T-helper 1 cell treated with Interleukin-12 subunit alpha and Interleukin-12 subunit beta and Interleukin-4 antibody, amounts not matched to agents 30 μg/mL and 1 μg/mL, for 36 hours (primary cell): ENCODE measurements around the gene S100A11.

Experiments used
- H3K27ac Mint-ChIP-seq: one replicate; pipeline ENCODE4 v1.8.0; 2021; ENCODE audit warnings: mild to moderate bottlenecking, mixed read lengths
- H3K27me3 Mint-ChIP-seq: one replicate; pipeline ENCODE4 v1.8.0; 2021; ENCODE audit warnings: low read depth, mixed read lengths
- H3K36me3 Mint-ChIP-seq: one replicate; pipeline ENCODE4 v1.8.0; 2021; ENCODE audit warnings: low read depth, mixed read lengths
- H3K4me1 Mint-ChIP-seq: one replicate; pipeline ENCODE4 v1.8.0; 2021; ENCODE audit warnings: low read depth, mixed read lengths
- H3K4me3 Mint-ChIP-seq: one replicate; pipeline ENCODE4 v1.8.0; 2021; ENCODE audit warnings: mild to moderate bottlenecking, moderate library complexity, mixed read lengths
- H3K9me3 Mint-ChIP-seq: one replicate; pipeline ENCODE4 v1.8.0; 2021; ENCODE audit warnings: mixed read lengths

Gene S100A11

GRCh38 chr1:152048416-152049009 lies 11.7 kb upstream of the S100A11 start:
- Mint-ChIP-seq H3K27me3 (peaks cover 6% of the 10 kb centered on the region), H3K27ac (peak overlapping the region; percentile 97), H3K36me3 (no peaks in the 10 kb centered on the region), H3K4me1 (peaks cover 50% of the 10 kb centered on the region), H3K9me3 (no peaks in the 10 kb centered on the region), H3K4me3 (peak overlapping the region; percentile 80)

- no peaks in the 10 kb centered on the region for H3K36me3 Mint-ChIP-seq
- no peaks in the 10 kb centered on the region for H3K9me3 Mint-ChIP-seq
- H3K4me1 Mint-ChIP-seq = peaks cover 50% of the 10 kb centered on the region
- H3K27ac Mint-ChIP-seq = peak overlapping the region; percentile 97
- H3K27me3 Mint-ChIP-seq = peaks cover 4% of the 10 kb centered on the region
- H3K4me3 Mint-ChIP-seq = peak overlapping the region; percentile 80
These were observed 11.1 kb upstream of the S100A11 start for GRCh38 chr1:152047730-152048415.

DNA sequence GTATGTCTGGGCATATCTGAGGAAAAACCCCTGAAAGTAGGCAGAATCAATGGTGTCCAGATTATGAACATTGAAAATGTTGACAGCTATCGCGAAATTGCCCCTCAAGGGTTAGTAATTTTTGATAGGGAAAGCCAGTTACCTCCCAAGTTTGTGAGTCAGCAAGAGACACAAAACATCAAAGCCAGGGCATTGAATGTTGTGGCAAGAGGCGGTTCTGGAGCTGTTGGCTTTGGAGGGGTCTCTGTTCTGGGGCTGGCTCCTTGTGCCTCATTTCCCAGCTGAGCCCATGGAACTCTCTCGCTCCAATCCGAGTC lies 10.6 kb upstream of the S100A11 start:
- peaks cover 47% of the 10 kb centered on the region for H3K4me1 Mint-ChIP-seq

GRCh38 chr1:152044386-152044785 lies 7.6 kb upstream of the S100A11 start:
- Mint-ChIP-seq H3K27ac (no peak overlapping the region), H3K4me1 (peaks cover 28% of the 10 kb centered on the region), H3K9me3 (no peaks in the 10 kb centered on the region), H3K27me3 (no peaks in the 10 kb centered on the region), H3K4me3 (no peak overlapping the region), H3K36me3 (no peaks in the 10 kb centered on the region)

More for the DNA sequence above, 10.6 kb upstream of the S100A11 start:
- Mint-ChIP-seq H3K4me3 (peak overlapping the region; percentile 80), H3K9me3 (no peaks in the 10 kb centered on the region), H3K27ac (peak overlapping the region; percentile 97), H3K27me3 (no peaks in the 10 kb centered on the region), H3K36me3 (no peaks in the 10 kb centered on the region)

DNA sequence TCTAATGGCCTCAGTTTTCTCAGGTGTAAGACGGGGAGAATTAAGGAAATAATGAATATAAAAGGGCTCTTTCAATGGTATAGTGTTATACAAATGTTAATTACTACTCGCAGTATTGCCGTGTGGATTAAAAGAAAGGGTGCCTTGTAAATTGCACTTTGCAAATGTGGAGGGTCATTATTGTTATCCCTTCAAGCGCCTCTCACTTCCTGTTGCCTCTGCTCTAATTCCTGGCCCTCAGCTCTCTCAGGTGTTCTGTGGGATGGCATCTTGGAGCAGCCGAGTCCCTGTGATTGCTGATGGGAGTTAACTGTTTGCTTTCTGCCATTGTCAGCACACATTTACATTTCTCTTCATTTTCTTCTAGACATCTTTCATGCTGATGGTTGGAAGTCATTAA lies 7.1 kb upstream of the S100A11 start:
- Mint-ChIP-seq H3K36me3 (no peaks in the 10 kb centered on the region), H3K27ac (no peak overlapping the region), H3K27me3 (no peaks in the 10 kb centered on the region), H3K9me3 (no peaks in the 10 kb centered on the region), H3K4me1 (peaks cover 28% of the 10 kb centered on the region), H3K4me3 (no peak overlapping the region)

- no peak overlapping the region for H3K27ac Mint-ChIP-seq
- no peaks in the 10 kb centered on the region for H3K27me3 Mint-ChIP-seq
- H3K36me3 Mint-ChIP-seq = no peaks in the 10 kb centered on the region
- no peak overlapping the region for H3K4me3 Mint-ChIP-seq
- H3K9me3 Mint-ChIP-seq = no peaks in the 10 kb centered on the region
- peaks cover 19% of the 10 kb centered on the region for H3K4me1 Mint-ChIP-seq
These were observed 5.2 kb upstream of the S100A11 start for GRCh38 chr1:152042030-152042429.

DNA sequence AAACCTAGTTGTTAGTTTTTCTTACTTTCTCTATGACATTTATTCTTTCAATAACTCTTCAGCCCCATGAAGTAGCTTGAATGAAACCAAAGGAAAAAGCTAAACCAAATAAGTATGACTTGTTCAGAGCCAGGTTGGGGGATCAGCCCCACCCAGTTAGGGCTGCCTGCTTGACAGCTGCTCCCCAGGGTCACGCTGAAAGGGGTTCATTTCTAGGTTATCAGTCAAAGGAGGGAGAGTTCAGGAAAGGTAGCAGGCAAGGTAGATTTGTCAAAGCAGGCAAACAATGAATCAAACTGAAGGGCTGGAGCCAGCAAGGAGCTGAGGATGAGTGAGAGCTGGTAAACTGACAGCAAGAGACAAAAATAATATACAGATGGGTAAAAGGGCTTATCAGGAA lies 3.1 kb upstream of the S100A11 start:
- no peak overlapping the region for H3K27ac Mint-ChIP-seq
- no peaks in the 10 kb centered on the region for H3K27me3 Mint-ChIP-seq
- H3K36me3 Mint-ChIP-seq = peaks cover 14% of the 10 kb centered on the region
- peaks cover 15% of the 10 kb centered on the region for H3K4me1 Mint-ChIP-seq
- H3K4me3 Mint-ChIP-seq = no peak overlapping the region
- no peaks in the 10 kb centered on the region for H3K9me3 Mint-ChIP-seq

DNA sequence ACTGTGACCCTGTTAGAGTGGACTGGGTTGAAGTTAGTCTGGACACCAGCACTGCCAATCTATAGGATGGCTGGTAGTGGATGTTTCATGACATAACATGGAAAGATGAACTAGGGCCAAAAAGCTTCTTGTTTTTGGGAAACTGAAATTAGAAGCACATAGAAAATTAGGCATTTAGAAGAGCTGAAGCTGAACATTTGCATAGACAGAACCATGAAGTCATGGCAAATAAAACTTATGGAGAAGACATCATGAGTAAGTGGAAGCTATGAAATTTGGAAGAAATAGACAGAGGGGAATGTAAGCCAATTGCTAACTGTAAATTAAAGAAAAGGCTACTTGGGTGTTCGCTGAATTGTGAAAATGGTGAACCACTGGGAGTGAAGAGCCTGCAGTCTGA lies 2.7 kb upstream of the S100A11 start:
- Mint-ChIP-seq H3K4me3 (no peak overlapping the region), H3K27me3 (no peaks in the 10 kb centered on the region), H3K27ac (no peak overlapping the region), H3K9me3 (no peaks in the 10 kb centered on the region), H3K36me3 (peaks cover 18% of the 10 kb centered on the region), H3K4me1 (peaks cover 18% of the 10 kb centered on the region)

GRCh38 chr1:152038871-152039270 lies 2.1 kb upstream of the S100A11 start:
- Mint-ChIP-seq H3K9me3 (no peaks in the 10 kb centered on the region), H3K4me1 (peaks cover 21% of the 10 kb centered on the region), H3K4me3 (no peak overlapping the region), H3K27ac (no peak overlapping the region), H3K27me3 (no peaks in the 10 kb centered on the region), H3K36me3 (peaks cover 23% of the 10 kb centered on the region)

DNA sequence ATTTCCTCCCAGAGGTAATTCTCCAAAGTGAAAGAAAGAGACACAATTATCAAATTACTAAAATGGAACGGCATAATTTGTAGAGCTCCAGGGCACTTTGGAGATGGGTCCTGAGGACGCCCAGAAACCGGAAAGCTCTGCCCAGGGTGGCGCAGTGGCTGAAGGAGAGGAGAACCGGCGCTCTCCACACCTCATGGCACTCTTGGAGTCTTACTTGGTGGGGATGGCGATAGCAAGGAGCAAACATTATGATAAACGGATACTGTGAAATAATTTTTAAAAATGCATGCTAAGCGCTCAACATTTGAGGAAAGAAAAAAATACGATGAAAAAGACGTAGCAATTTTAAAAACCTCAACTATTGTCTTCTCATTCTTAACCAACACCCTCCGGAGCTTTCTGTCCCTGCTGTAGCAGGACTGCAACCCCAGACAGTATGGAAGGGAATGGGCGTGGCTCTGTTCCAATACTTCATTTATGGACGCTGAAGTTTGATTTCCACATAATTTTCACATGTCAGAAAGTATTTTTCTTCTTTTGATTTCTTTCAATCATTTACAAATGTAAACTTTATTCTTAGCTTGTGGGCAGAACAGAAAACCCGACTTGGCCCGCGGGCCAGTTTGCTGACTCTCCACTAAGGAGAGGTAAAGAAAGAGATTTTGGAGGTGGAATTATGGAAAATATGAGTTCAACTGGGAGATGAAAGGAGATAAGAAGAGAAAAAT lies 1.1 kb downstream of the S100A11 start:
- Mint-ChIP-seq H3K27me3 (no peaks in the 10 kb centered on the region), H3K4me3 (peak overlapping the region; percentile 97), H3K36me3 (peaks cover 48% of the 10 kb centered on the region), H3K4me1 (peaks cover 36% of the 10 kb centered on the region), H3K27ac (peak overlapping the region; percentile 93), H3K9me3 (no peaks in the 10 kb centered on the region)

DNA sequence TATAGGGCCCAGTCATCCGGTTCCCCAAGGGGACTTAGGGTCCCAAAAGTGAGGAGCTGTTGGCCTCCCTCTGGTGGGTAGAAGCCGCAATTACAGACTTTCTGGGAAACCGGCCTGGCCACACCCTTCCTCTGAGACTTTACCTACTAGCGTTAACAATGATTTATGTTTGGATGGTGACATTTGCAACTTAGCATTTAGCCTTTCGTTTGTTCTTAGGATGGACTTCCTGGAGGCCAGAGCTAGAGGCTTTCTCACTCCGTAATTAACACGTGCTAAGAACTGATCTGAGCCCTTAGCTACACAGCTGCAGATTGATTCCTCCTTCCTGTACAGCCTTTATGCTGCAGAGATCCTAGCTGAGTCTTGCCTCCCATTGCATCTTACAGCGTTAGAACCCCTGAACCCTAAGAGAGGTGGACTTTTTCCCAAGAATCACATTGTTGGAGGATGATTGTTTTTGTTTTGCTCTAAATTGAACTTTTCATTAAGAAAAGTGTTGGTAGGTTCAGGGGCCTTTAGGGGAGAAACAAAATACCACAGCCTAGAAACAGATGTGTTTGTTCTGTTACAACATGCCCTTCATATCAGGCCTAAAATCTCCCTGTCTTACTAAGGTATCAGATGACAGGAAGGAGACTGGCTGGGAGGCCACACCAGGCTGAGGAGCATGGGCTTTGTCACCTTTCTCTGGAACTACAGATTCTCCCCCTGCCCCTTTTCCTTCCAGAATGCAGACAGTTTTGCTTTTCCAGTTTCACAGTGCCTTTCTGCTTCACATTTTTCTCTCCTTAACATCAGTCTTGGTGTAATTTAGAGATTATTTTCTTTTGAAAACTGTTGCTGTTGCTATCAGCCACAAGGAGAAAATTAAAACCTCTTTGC lies 1.9 kb downstream of the S100A11 start:
- Mint-ChIP-seq H3K4me3 (peak overlapping the region; percentile 97), H3K4me1 (peaks cover 40% of the 10 kb centered on the region)

DNA sequence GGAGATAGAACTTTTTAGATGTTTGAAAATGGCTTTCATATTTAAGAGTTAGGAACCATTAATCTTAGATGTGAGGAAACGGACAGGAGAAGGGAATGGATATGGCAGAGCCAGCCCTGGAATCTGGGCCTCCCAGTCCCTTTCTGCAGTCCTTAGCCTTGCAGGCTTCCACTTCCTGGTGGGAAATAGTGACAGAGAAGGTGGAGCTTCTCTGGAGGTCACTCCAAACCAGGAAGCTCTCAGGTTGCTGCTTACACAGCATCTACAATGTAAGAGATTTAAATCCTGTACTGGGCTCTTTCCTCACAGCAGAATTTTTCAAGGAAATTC lies 2.5 kb downstream of the S100A11 start:
- H3K27me3 Mint-ChIP-seq = no peaks in the 10 kb centered on the region
- peaks cover 1% of the 10 kb centered on the region for H3K9me3 Mint-ChIP-seq
- H3K36me3 Mint-ChIP-seq = peaks cover 56% of the 10 kb centered on the region
- peaks cover 44% of the 10 kb centered on the region for H3K4me1 Mint-ChIP-seq
- peak overlapping the region; percentile 93 for H3K27ac Mint-ChIP-seq
- peak overlapping the region; percentile 97 for H3K4me3 Mint-ChIP-seq

More for the DNA sequence above, 1.9 kb downstream of the S100A11 start:
- Mint-ChIP-seq H3K9me3 (no peaks in the 10 kb centered on the region), H3K27ac (peak overlapping the region; percentile 93), H3K36me3 (peaks cover 52% of the 10 kb centered on the region), H3K27me3 (no peaks in the 10 kb centered on the region)

DNA sequence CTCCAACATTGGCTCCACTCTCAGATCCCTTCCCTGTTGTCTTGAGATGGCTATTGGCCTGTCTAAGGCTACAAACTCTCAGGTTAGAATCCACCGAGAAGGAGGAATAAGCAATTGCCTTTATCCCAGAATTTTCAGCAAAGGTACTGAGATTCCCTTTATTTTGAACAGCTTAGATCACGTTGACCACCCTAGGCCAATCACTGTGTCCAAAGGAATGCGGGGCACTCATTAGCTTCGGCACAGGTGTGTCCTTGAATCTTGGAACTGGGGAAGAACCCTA lies 6.9 kb downstream of the S100A11 start:
- H3K4me3 Mint-ChIP-seq = no peak overlapping the region
- no peaks in the 10 kb centered on the region for H3K27me3 Mint-ChIP-seq
- H3K36me3 Mint-ChIP-seq = peaks cover 54% of the 10 kb centered on the region
- H3K4me1 Mint-ChIP-seq = peaks cover 41% of the 10 kb centered on the region
- H3K9me3 Mint-ChIP-seq = peaks cover 9% of the 10 kb centered on the region
- no peak overlapping the region for H3K27ac Mint-ChIP-seq

DNA sequence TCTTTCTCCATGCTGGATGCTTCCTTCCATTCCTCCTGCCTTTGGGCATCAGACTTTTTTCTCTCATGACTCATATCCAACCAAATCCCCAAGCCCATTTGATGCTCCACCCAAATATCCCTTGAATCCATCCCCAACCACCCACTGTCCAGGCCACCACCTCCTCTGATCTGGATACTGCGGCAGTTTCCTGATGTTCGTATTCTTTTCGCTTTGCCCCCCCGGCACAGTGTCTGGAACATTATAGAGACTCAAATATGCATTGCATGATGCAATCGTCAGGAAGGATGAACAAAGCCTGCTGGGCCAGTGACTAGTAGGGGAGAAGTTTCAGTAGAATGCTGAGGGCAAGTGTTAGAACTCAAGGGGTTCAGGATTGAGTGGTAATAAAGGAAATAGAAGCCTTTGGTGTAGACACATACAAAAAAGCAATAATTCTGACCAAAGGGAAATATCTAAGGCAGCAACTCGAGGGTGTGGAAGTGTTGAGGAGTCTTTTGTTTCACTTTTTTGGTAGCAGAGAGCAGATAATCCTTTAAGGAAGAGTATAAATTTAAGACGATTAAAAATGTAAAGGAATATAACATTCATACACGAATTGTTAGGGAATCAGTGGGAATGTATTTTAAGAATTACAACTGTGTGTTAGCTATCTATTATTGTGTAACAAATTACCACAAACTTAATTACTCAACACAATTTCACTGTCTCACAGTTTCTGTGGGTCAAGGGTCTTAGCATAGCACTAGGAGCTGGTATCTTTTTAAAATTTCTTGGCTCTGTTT lies 7.5 kb downstream of the S100A11 start:
- H3K4me3 Mint-ChIP-seq = no peak overlapping the region
- H3K27ac Mint-ChIP-seq = peak overlapping the region; percentile 66
- peaks cover 35% of the 10 kb centered on the region for H3K4me1 Mint-ChIP-seq
- H3K27me3 Mint-ChIP-seq = no peaks in the 10 kb centered on the region
- H3K9me3 Mint-ChIP-seq = peaks cover 9% of the 10 kb centered on the region
- peaks cover 49% of the 10 kb centered on the region for H3K36me3 Mint-ChIP-seq
